ENCODE data around the gene TSPAN18. TPM values are rescaled to one million over a fixed set of nuclear protein-coding genes. Genes with fewer than 3 reads are reported as not detected.
A peak's percentile ranks its signal among the peaks of the same experiment; 100 is the strongest.

TSPAN18 gene
- total RNA-seq, 1 donor from 2014 or later: 31.7 TPM

DNA sequence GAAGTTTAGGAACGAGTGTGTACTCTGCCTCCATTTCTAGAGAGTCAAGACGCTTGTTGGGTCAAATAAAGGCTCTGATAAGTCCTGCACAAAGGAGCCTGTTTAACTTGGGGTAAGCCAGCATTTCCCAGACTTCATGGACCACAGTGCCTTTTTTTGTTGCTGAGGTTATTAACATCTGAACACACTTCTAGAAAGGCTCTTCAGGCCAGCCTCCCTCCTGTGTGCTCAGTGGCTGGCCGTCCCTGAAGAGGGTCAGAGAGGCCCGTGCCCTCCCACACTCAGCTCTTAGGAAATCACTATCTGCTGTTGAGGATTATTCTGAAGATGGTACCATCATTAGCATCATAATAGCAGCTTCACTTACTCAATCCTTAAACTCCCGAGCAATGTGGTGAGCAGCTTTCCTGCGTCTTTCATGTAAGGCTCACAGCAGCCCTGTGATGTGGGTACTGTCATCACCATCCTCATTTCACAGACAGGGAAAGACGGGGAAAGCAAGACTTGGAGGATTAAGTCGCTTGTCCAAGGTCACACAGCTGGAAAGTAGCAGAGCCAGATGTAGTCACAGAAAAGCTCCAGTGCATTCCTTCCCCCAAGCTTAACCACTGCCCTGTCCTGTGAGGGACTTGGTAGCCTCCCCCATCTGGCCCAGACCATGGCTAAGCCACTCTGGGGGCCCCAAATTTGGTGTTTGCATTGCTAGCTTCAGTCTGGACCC is 71.3 kb downstream of the TSPAN18 start:
- no peak overlapping the region for H3K27ac ChIP-seq (ENCODE audit: low read depth, low read length)
- H3K36me3 Mint-ChIP-seq (ENCODE audit: low read depth, unreplicated experiment): peaks cover 9% of the 10 kb centered on the region
- no peak overlapping the region for H3K4me3 ChIP-seq (ENCODE audit: insufficient read depth, low read depth, low read length)
- H4K20me1 ChIP-seq (ENCODE audit: insufficient read depth, low read length): no peaks in the 10 kb centered on the region
- H3K27me3 Mint-ChIP-seq (ENCODE audit: low read depth, unreplicated experiment): peaks cover 43% of the 10 kb centered on the region
- peaks cover 69% of the 10 kb centered on the region for H3K27me3 ChIP-seq (ENCODE audit: insufficient read depth, low read length)
- DNase-seq (ENCODE audit: low read depth): no peak
- no peak for FAIRE-seq
- H3K36me3 ChIP-seq (ENCODE audit: insufficient read depth, low read length): no peaks in the 10 kb centered on the region
- H3K9ac ChIP-seq (ENCODE audit: low read length): no peak overlapping the region
- H2AFZ ChIP-seq (ENCODE audit: low read depth, low read length): no peak overlapping the region
- TF ChIP-seq EZH2 (IDR thresholded peaks at IDR 0.05; ENCODE audit: insufficient read depth, low read length): no peak
- TF ChIP-seq, protein P1, sequence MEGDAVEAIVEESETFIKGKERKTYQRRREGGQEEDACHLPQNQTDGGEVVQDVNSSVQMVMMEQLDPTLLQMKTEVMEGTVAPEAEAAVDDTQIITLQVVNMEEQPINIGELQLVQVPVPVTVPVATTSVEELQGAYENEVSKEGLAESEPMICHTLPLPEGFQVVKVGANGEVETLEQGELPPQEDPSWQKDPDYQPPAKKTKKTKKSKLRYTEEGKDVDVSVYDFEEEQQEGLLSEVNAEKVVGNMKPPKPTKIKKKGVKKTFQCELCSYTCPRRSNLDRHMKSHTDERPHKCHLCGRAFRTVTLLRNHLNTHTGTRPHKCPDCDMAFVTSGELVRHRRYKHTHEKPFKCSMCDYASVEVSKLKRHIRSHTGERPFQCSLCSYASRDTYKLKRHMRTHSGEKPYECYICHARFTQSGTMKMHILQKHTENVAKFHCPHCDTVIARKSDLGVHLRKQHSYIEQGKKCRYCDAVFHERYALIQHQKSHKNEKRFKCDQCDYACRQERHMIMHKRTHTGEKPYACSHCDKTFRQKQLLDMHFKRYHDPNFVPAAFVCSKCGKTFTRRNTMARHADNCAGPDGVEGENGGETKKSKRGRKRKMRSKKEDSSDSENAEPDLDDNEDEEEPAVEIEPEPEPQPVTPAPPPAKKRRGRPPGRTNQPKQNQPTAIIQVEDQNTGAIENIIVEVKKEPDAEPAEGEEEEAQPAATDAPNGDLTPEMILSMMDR (IDR thresholded peaks at IDR 0.05; ENCODE audit: insufficient read depth, low read depth, low read length): no peak
- H3K4me3 Mint-ChIP-seq (ENCODE audit: unreplicated experiment): no peak overlapping the region
- H3K4me1 Mint-ChIP-seq (ENCODE audit: low read depth, unreplicated experiment): peaks cover 22% of the 10 kb centered on the region
- H3K79me2 ChIP-seq (ENCODE audit: insufficient read depth, low read length): no peaks in the 10 kb centered on the region
- no peaks in the 10 kb centered on the region for H3K9me3 ChIP-seq (ENCODE audit: insufficient read depth, low read depth, low read length)
- H3K27ac Mint-ChIP-seq (ENCODE audit: unreplicated experiment): peak overlapping the region; percentile 72
- H3K4me2 ChIP-seq (ENCODE audit: low read length): no peak overlapping the region
- H3K4me1 ChIP-seq (ENCODE audit: insufficient read depth, low read length): no peaks in the 10 kb centered on the region
- H3K9me3 Mint-ChIP-seq (ENCODE audit: unreplicated experiment): peaks cover 2% of the 10 kb centered on the region

DNA sequence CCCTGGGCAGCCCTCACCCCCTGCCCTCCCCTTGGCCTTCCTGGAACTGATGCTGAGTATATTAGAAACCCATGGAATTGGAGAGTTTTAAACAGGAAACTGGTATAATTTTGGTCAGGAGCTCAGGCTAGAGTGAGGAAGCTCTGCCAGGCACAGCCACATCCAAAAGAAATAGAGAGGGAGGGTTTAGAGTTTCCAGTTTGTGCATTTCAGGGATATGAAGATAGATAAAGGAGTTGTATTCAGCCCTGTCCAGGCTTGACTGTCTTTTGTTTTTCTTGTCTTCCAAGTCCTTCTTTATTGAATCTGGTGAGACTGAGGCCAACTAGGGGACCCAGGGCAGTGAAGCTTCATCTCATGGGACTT is 71.8 kb downstream of the TSPAN18 start:
- DNase-seq (ENCODE audit: low read depth) (no peak), FAIRE-seq (no peak)
- no peak overlapping the region for H3K27ac ChIP-seq (ENCODE audit: low read depth, low read length)
- H3K4me3 Mint-ChIP-seq (ENCODE audit: unreplicated experiment): no peak overlapping the region
- peak overlapping the region; percentile 72 for H3K27ac Mint-ChIP-seq (ENCODE audit: unreplicated experiment)
- peaks cover 26% of the 10 kb centered on the region for H3K4me1 Mint-ChIP-seq (ENCODE audit: low read depth, unreplicated experiment)
- H3K4me3 ChIP-seq (ENCODE audit: insufficient read depth, low read depth, low read length): no peak overlapping the region
- peaks cover 2% of the 10 kb centered on the region for H3K9me3 Mint-ChIP-seq (ENCODE audit: unreplicated experiment)
- H3K4me2 ChIP-seq (ENCODE audit: low read length): no peak overlapping the region
- no peaks in the 10 kb centered on the region for H4K20me1 ChIP-seq (ENCODE audit: insufficient read depth, low read length)
- H3K27me3 ChIP-seq (ENCODE audit: insufficient read depth, low read length): peaks cover 69% of the 10 kb centered on the region
- no peaks in the 10 kb centered on the region for H3K9me3 ChIP-seq (ENCODE audit: insufficient read depth, low read depth, low read length)
- peaks cover 42% of the 10 kb centered on the region for H3K27me3 Mint-ChIP-seq (ENCODE audit: low read depth, unreplicated experiment)
- H3K36me3 ChIP-seq (ENCODE audit: insufficient read depth, low read length): no peaks in the 10 kb centered on the region
- H3K36me3 Mint-ChIP-seq (ENCODE audit: low read depth, unreplicated experiment): peaks cover 8% of the 10 kb centered on the region
- no peaks in the 10 kb centered on the region for H3K79me2 ChIP-seq (ENCODE audit: insufficient read depth, low read length)
- no peak overlapping the region for H2AFZ ChIP-seq (ENCODE audit: low read depth, low read length)
- TF ChIP-seq, protein P1 (IDR thresholded peaks at IDR 0.05; ENCODE audit: insufficient read depth, low read depth, low read length): no peak
- no peak for TF ChIP-seq EZH2 (IDR thresholded peaks at IDR 0.05; ENCODE audit: insufficient read depth, low read length)
- H3K4me1 ChIP-seq (ENCODE audit: insufficient read depth, low read length): no peaks in the 10 kb centered on the region
- H3K9ac ChIP-seq (ENCODE audit: low read length): no peak overlapping the region

DNA sequence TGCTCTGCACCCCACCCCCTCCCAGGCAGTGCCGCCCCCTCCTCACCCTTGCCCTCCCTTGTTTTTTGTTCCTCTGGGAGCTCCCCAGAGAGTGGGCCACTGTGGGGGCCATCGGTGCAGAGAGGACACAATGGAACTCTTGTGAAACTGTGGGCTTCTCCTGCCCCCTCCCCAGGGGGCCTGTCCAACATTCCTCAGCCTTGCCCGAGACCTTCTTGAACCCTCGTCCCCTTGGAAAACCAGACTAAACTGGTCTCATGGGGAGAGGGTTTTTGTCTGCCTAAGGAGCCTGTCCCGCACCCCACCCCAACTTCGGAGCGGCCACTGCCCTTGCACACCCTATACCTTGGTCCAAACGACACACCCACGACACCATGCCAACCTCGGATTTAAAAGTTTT is 72.2 kb downstream of the TSPAN18 start:
- Histone ChIP-seq H4K20me1 (ENCODE audit: insufficient read depth, low read length) (no peaks in the 10 kb centered on the region), H3K4me3 (ENCODE audit: insufficient read depth, low read depth, low read length) (no peak overlapping the region), H3K27me3 (ENCODE audit: insufficient read depth, low read length) (peaks cover 69% of the 10 kb centered on the region), H3K4me1 (ENCODE audit: insufficient read depth, low read length) (no peaks in the 10 kb centered on the region), H3K9me3 (ENCODE audit: insufficient read depth, low read depth, low read length) (no peaks in the 10 kb centered on the region), H3K9ac (ENCODE audit: low read length) (no peak overlapping the region), H3K79me2 (ENCODE audit: insufficient read depth, low read length) (no peaks in the 10 kb centered on the region), H3K36me3 (ENCODE audit: insufficient read depth, low read length) (no peaks in the 10 kb centered on the region), H2AFZ (ENCODE audit: low read depth, low read length) (no peak overlapping the region), H3K4me2 (ENCODE audit: low read length) (no peak overlapping the region), H3K27ac (ENCODE audit: low read depth, low read length) (no peak overlapping the region)
- peaks cover 38% of the 10 kb centered on the region for H3K27me3 Mint-ChIP-seq (ENCODE audit: low read depth, unreplicated experiment)
- TF ChIP-seq, protein P1 (IDR thresholded peaks at IDR 0.05; ENCODE audit: insufficient read depth, low read depth, low read length): no peak
- no peak for TF ChIP-seq EZH2 (IDR thresholded peaks at IDR 0.05; ENCODE audit: insufficient read depth, low read length)
- peaks cover 2% of the 10 kb centered on the region for H3K9me3 Mint-ChIP-seq (ENCODE audit: unreplicated experiment)
- peaks cover 5% of the 10 kb centered on the region for H3K36me3 Mint-ChIP-seq (ENCODE audit: low read depth, unreplicated experiment)
- H3K4me3 Mint-ChIP-seq (ENCODE audit: unreplicated experiment): no peak overlapping the region
- FAIRE-seq (no peak), DNase-seq (ENCODE audit: low read depth) (no peak)
- peaks cover 25% of the 10 kb centered on the region for H3K4me1 Mint-ChIP-seq (ENCODE audit: low read depth, unreplicated experiment)
- no peak overlapping the region for H3K27ac Mint-ChIP-seq (ENCODE audit: unreplicated experiment)
